HepG2 (cell line): ENCODE measurements around the gene SIGLEC10. TPM values are rescaled to one million over a fixed set of nuclear protein-coding genes. Genes with fewer than 3 reads are reported as not detected.

Experiments
- BCL3 ChIP-seq: sonication (generic); formaldehyde crosslinking; IDR thresholded peaks from 2 replicates; pipeline ENCODE4 v1.5.1; 2020; ENCODE audit warnings: mild to moderate bottlenecking, missing genetic modification reagents, moderate library complexity
- CC2D1A ChIP-seq: sonication (generic); formaldehyde crosslinking; IDR thresholded peaks from 2 replicates; pipeline ENCODE4 v1.8.1; 2023; ENCODE audit warnings: mild to moderate bottlenecking, missing genetic modification reagents
- ELF1 ChIP-seq: sonication (generic); formaldehyde crosslinking; IDR thresholded peaks from 2 replicates; pipeline ENCODE4 v1.4.0; 2020; ENCODE audit warnings: missing genetic modification reagents
- FOXP1 ChIP-seq, 2 experiments: fragments of 450-650 bp in 1 of 2; IDR thresholded peaks; 2 replicates each; pipeline ENCODE4 v1.6.1; 2017 to 2018; ENCODE audit warnings: antibody characterized with exemption in 1 of 2
- GATAD2A ChIP-seq: IDR thresholded peaks from 2 replicates; pipeline ENCODE4 v1.6.1; 2016
- HDAC2 ChIP-seq: sonication (generic); formaldehyde crosslinking; IDR thresholded peaks from 2 replicates; pipeline ENCODE4 v1.4.0; 2020; ENCODE audit warnings: missing genetic modification reagents
- KDM5A ChIP-seq: fragments of 200-600 bp; sonication (generic); IDR thresholded peaks from 2 replicates; pipeline ENCODE4 v1.7.0; 2018; ENCODE audit warnings: antibody characterized with exemption, mild to moderate bottlenecking, low read length, borderline replicate concordance
- NCOA2 ChIP-seq: sonication (generic); formaldehyde crosslinking; IDR thresholded peaks from 2 replicates; pipeline ENCODE4 v1.8.0; 2022; ENCODE audit warnings: inconsistent platforms
- NFIC ChIP-seq: IDR thresholded peaks from 2 replicates; pipeline ENCODE4 v1.6.1; 2012; ENCODE audit warnings: mild to moderate bottlenecking, low read length, inconsistent platforms
- NFYC ChIP-seq: IDR thresholded peaks from 2 replicates; pipeline ENCODE4 v1.6.1; 2016; ENCODE audit warnings: missing genetic modification reagents, missing compliant biosample characterization
- SIN3A ChIP-seq: IDR thresholded peaks from 2 replicates; pipeline ENCODE4 v1.6.1; 2011; ENCODE audit warnings: low read depth, mild to moderate bottlenecking, control low read depth, low read length, borderline replicate concordance
- SIX4 ChIP-seq: sonication (generic); formaldehyde crosslinking; IDR thresholded peaks from 2 replicates; pipeline ENCODE4 v1.4.0; 2020; ENCODE audit warnings: missing genetic modification reagents
- STAG1 ChIP-seq: sonication (generic); formaldehyde crosslinking; IDR thresholded peaks from 2 replicates; pipeline ENCODE4 v1.4.0; 2020; ENCODE audit warnings: missing genetic modification reagents
- TAF1 ChIP-seq: sonication (generic); formaldehyde crosslinking; IDR thresholded peaks from 2 replicates; pipeline ENCODE4 v1.4.0; 2020; ENCODE audit warnings: missing genetic modification reagents
- TARDBP ChIP-seq: sonication (generic); formaldehyde crosslinking; IDR thresholded peaks from 2 replicates; pipeline ENCODE4 v1.8.0; 2022; ENCODE audit warnings: mild to moderate bottlenecking, missing genetic modification reagents
- TGIF2 ChIP-seq: IDR thresholded peaks from 2 replicates; pipeline ENCODE4 v1.6.1; 2016; ENCODE audit warnings: control low read depth, missing compliant biosample characterization
- YEATS2 ChIP-seq: sonication (generic); formaldehyde crosslinking; IDR thresholded peaks from 2 replicates; pipeline ENCODE4 v1.4.0; 2020; ENCODE audit warnings: missing genetic modification reagents, borderline replicate concordance
- ZBTB38 ChIP-seq: sonication (generic); formaldehyde crosslinking; IDR thresholded peaks from 2 replicates; pipeline ENCODE4 v1.5.1; 2020; ENCODE audit warnings: mild to moderate bottlenecking, missing genetic modification reagents
- ZNF264 ChIP-seq: sonication (generic); formaldehyde crosslinking; IDR thresholded peaks from 2 replicates; pipeline ENCODE4 v1.4.0; 2020; ENCODE audit warnings: missing genetic modification reagents
- ZNF431 ChIP-seq: sonication (generic); formaldehyde crosslinking; IDR thresholded peaks from 2 replicates; pipeline ENCODE4 v1.9.0; 2022; ENCODE audit warnings: missing genetic modification reagents, low read depth, mild to moderate bottlenecking, borderline replicate concordance
- ZNF792 ChIP-seq: IDR thresholded peaks from 2 replicates; pipeline ENCODE4 v1.6.1; 2016
- ZNF816 ChIP-seq: sonication (generic); formaldehyde crosslinking; IDR thresholded peaks from 2 replicates; pipeline ENCODE4 v1.8.0; 2022; ENCODE audit warnings: missing genetic modification reagents, mild to moderate bottlenecking, borderline replicate concordance
- ZSCAN31 ChIP-seq: sonication (generic); formaldehyde crosslinking; IDR thresholded peaks from 2 replicates; pipeline ENCODE4 v1.5.0; 2020; ENCODE audit warnings: low read depth, mild to moderate bottlenecking, missing genetic modification reagents
- polyA plus RNA-seq, 8 experiments: library from polyadenylated mRNA; depleted of rRNA in 3 of 8; stranded (reverse) in 7 of 8; unstranded in 1 of 8; fragments of >200 nt; fragmentation: Illumina TruSeq in 4 of 8; extraction: Trizol in 4 of 8; gene quantifications; 2 replicates each; pipeline versions ENCODE4 v1.2.1 to v1.2.3, GENCODE V29; 2011 to 2016; ENCODE audit warnings: low read depth in 4 of 8, missing spikeins in 1 of 8, mixed read lengths in 1 of 8; ENCODE audit not compliant: insufficient read depth in 1 of 8
- total RNA-seq, 5 experiments: library from RNA; depleted of rRNA; stranded (reverse); fragments of >200 nt; fragmentation: Illumina TruSeq; extraction: Trizol; gene quantifications; 2 replicates each; pipeline ENCODE4 v1.2.3, GENCODE V29; 2016; ENCODE audit warnings: low read depth in 1 of 5
- TF ChIP-seq, protein P1 (sequence below): sonication (generic); formaldehyde crosslinking; IDR thresholded peaks from 2 replicates; pipeline ENCODE4 v1.5.1; 2020; ENCODE audit warnings: mild to moderate bottlenecking, missing genetic modification reagents, borderline replicate concordance

SIGLEC10 gene
- total and polyA plus RNA-seq, 2 of the 13 experiments (the other 11 are each of a cell fraction or from before 2014, with no cell fraction given) = not detected

- peak; percentile 79 for TF ChIP-seq NCOA2 (CRISPR knock-in tag)
- 0 out of 2 replicates have a peak, but pooled peaks have one; percentile 7 for TF ChIP-seq KDM5A
- TF ChIP-seq ELF1 = peak; percentile 45; the same call in 1 of the 2 replicates
- peak; percentile 41; the same call in 1 of the 2 replicates for TF ChIP-seq TGIF2 (CRISPR knock-in tag)
- no peak for TF ChIP-seq SIX4 (CRISPR knock-in tag)
- TF ChIP-seq ZBTB38 (CRISPR knock-in tag) = peak; percentile 28
- 0 out of 2 replicates have a peak, but pooled peaks have one; percentile 40 for TF ChIP-seq NFYC (CRISPR knock-in tag)
- no peak for TF ChIP-seq CC2D1A (CRISPR knock-in tag)
- peak; percentile 83 for TF ChIP-seq ZNF792 (CRISPR knock-in tag)
- peak; percentile 71; the same call in 1 of the 2 replicates for TF ChIP-seq NFIC
- 0 out of 2 replicates have a peak, but pooled peaks have one; percentile 34 for TF ChIP-seq ZNF264 (CRISPR knock-in tag)
- TF ChIP-seq YEATS2 = peak; percentile 21; the same call in 1 of the 2 replicates
- no peak for TF ChIP-seq BCL3 (CRISPR knock-in tag)
- TF ChIP-seq, protein P1, sequence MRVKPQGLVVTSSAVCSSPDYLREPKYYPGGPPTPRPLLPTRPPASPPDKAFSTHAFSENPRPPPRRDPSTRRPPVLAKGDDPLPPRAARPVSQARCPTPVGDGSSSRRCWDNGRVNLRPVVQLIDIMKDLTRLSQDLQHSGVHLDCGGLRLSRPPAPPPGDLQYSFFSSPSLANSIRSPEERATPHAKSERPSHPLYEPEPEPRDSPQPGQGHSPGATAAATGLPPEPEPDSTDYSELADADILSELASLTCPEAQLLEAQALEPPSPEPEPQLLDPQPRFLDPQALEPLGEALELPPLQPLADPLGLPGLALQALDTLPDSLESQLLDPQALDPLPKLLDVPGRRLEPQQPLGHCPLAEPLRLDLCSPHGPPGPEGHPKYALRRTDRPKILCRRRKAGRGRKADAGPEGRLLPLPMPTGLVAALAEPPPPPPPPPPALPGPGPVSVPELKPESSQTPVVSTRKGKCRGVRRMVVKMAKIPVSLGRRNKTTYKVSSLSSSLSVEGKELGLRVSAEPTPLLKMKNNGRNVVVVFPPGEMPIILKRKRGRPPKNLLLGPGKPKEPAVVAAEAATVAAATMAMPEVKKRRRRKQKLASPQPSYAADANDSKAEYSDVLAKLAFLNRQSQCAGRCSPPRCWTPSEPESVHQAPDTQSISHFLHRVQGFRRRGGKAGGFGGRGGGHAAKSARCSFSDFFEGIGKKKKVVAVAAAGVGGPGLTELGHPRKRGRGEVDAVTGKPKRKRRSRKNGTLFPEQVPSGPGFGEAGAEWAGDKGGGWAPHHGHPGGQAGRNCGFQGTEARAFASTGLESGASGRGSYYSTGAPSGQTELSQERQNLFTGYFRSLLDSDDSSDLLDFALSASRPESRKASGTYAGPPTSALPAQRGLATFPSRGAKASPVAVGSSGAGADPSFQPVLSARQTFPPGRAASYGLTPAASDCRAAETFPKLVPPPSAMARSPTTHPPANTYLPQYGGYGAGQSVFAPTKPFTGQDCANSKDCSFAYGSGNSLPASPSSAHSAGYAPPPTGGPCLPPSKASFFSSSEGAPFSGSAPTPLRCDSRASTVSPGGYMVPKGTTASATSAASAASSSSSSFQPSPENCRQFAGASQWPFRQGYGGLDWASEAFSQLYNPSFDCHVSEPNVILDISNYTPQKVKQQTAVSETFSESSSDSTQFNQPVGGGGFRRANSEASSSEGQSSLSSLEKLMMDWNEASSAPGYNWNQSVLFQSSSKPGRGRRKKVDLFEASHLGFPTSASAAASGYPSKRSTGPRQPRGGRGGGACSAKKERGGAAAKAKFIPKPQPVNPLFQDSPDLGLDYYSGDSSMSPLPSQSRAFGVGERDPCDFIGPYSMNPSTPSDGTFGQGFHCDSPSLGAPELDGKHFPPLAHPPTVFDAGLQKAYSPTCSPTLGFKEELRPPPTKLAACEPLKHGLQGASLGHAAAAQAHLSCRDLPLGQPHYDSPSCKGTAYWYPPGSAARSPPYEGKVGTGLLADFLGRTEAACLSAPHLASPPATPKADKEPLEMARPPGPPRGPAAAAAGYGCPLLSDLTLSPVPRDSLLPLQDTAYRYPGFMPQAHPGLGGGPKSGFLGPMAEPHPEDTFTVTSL = peak; percentile 63; the same call in 1 of the 2 replicates
- peak; percentile 79 for TF ChIP-seq GATAD2A (CRISPR knock-in tag)
- TF ChIP-seq HDAC2 (CRISPR knock-in tag) = peak; percentile 83; the same call in 1 of the 2 replicates
- peak; percentile 32 for TF ChIP-seq STAG1 (CRISPR knock-in tag)
- peak; percentile 42; the same call in 1 of the 2 replicates for TF ChIP-seq SIN3A
- peak; percentile 79; the same call in 1 of the 2 replicates for TF ChIP-seq TARDBP
- peak; percentile 39; the same call in 1 of the 2 replicates for TF ChIP-seq ZSCAN31 (CRISPR knock-in tag)
- TF ChIP-seq ZNF431 = no peak
- peak; percentile 77 for TF ChIP-seq TAF1 (CRISPR knock-in tag)
- peak; percentile 86 for TF ChIP-seq ZNF816 (CRISPR knock-in tag)
- TF ChIP-seq FOXP1 (IDR thresholded peaks at IDR 0.05) = no peak
- peak; percentile 68 for TF ChIP-seq FOXP1 (CRISPR knock-in tag; IDR thresholded peaks at IDR 0.05)
These were observed 52.1 kb downstream of the SIGLEC10 start (continued) for GRCh38 chr19:51365211-51365964.
